SJCRH30 (cell line): ENCODE results near the gene NUP93. TPM values are rescaled to one million over a fixed set of nuclear protein-coding genes. Genes with fewer than 3 reads are reported as not detected.

ENCODE experiments used
- DNase-seq, 2 experiments: peaks; one replicate each; pipeline ENCODE4 v3.0.0-alpha.2; 2015 to 2020
- H3K27ac ChIP-seq: fragments of 250-450 bp; sonication (Bioruptor Pico); 2 replicates; pipeline ENCODE4 v1.5.1; 2020; ENCODE audit warnings: mild to moderate bottlenecking, moderate library complexity
- H3K27me3 ChIP-seq: fragments of 250-450 bp; sonication (Bioruptor Pico); 2 replicates; pipeline ENCODE4 v1.5.1; 2020; ENCODE audit warnings: mild to moderate bottlenecking, moderate library complexity
- H3K36me3 ChIP-seq: fragments of 250-450 bp; sonication (Bioruptor Pico); 2 replicates; pipeline ENCODE4 v1.5.1; 2020; ENCODE audit warnings: mild to moderate bottlenecking, moderate library complexity
- H3K4me1 ChIP-seq: fragments of 250-450 bp; sonication (Bioruptor Pico); 2 replicates; pipeline ENCODE4 v1.5.1; 2020; ENCODE audit warnings: mild to moderate bottlenecking, moderate library complexity
- H3K4me3 ChIP-seq: fragments of 250-450 bp; sonication (Bioruptor Pico); 2 replicates; pipeline ENCODE4 v1.5.1; 2020; ENCODE audit warnings: mild to moderate bottlenecking, moderate library complexity
- H3K9me3 ChIP-seq: fragments of 250-450 bp; sonication (Bioruptor Pico); replicated peaks from 2 replicates; pipeline ENCODE4 v1.5.1; 2020; ENCODE audit warnings: mild to moderate bottlenecking, moderate library complexity
- total RNA-seq: library from RNA; depleted of rRNA; stranded (reverse); fragments of >200 nt; shearing (Covaris generic); gene quantifications from 2 replicates; pipeline ENCODE4 v1.2.3, GENCODE V29; 2014

The NUP93 gene
- total RNA-seq, 1 experiment from 2014 or later: 201 TPM

GRCh38 chr16:56885446-56886162 lies 155.7 kb downstream of the NUP93 start:
- Histone ChIP-seq H3K4me3 (no peak overlapping the region), H3K27me3 (no peaks in the 10 kb centered on the region), H3K36me3 (no peaks in the 10 kb centered on the region), H3K9me3 (peaks cover 9% of the 10 kb centered on the region; the same call in 1 of the 2 replicates), H3K27ac (no peak overlapping the region), H3K4me1 (no peaks in the 10 kb centered on the region)
- no peak for DNase-seq

GRCh38 chr16:56886296-56886695 lies 156.4 kb downstream of the NUP93 start:
- Histone ChIP-seq H3K27ac (no peak overlapping the region), H3K9me3 (peaks cover 9% of the 10 kb centered on the region; the same call in 1 of the 2 replicates), H3K27me3 (no peaks in the 10 kb centered on the region), H3K4me1 (no peaks in the 10 kb centered on the region), H3K36me3 (no peaks in the 10 kb centered on the region), H3K4me3 (no peak overlapping the region)
- DNase-seq: no peak

GRCh38 chr16:56886826-56887225 lies 156.9 kb downstream of the NUP93 start:
- H3K27me3 ChIP-seq: no peaks in the 10 kb centered on the region
- H3K36me3 ChIP-seq: no peaks in the 10 kb centered on the region
- no peak overlapping the region for H3K27ac ChIP-seq
- peaks cover 9% of the 10 kb centered on the region; the same call in 1 of the 2 replicates for H3K9me3 ChIP-seq
- DNase-seq: no peak
- no peak overlapping the region for H3K4me3 ChIP-seq
- H3K4me1 ChIP-seq: no peaks in the 10 kb centered on the region

- DNase-seq: no peak
- peaks cover 4% of the 10 kb centered on the region; the same call in 1 of the 2 replicates for H3K27me3 ChIP-seq
- H3K36me3 ChIP-seq: no peaks in the 10 kb centered on the region
- H3K27ac ChIP-seq: no peak overlapping the region
- no peak overlapping the region for H3K4me3 ChIP-seq
- peaks cover 9% of the 10 kb centered on the region; the same call in 1 of the 2 replicates for H3K9me3 ChIP-seq
- no peaks in the 10 kb centered on the region for H3K4me1 ChIP-seq
These were observed 158.9 kb downstream of the NUP93 start for GRCh38 chr16:56888806-56889205.

GRCh38 chr16:56889206-56889605 lies 159.3 kb downstream of the NUP93 start:
- DNase-seq: no peak
- H3K9me3 ChIP-seq: peaks cover 9% of the 10 kb centered on the region; the same call in 1 of the 2 replicates
- no peak overlapping the region for H3K27ac ChIP-seq
- peaks cover 4% of the 10 kb centered on the region; the same call in 1 of the 2 replicates for H3K27me3 ChIP-seq
- no peak overlapping the region for H3K4me3 ChIP-seq
- H3K36me3 ChIP-seq: no peaks in the 10 kb centered on the region
- H3K4me1 ChIP-seq: no peaks in the 10 kb centered on the region

- H3K36me3 ChIP-seq: no peaks in the 10 kb centered on the region
- H3K27me3 ChIP-seq: peaks cover 8% of the 10 kb centered on the region; the same call in 1 of the 2 replicates
- no peaks in the 10 kb centered on the region for H3K9me3 ChIP-seq
- H3K4me1 ChIP-seq: no peaks in the 10 kb centered on the region
- no peak overlapping the region for H3K27ac ChIP-seq
- no peak overlapping the region for H3K4me3 ChIP-seq
- DNase-seq: no peak
These were observed 161.8 kb downstream of the NUP93 start for GRCh38 chr16:56891685-56892084.

GRCh38 chr16:56892705-56893104 lies 162.8 kb downstream of the NUP93 start:
- no peak overlapping the region for H3K27ac ChIP-seq
- H3K27me3 ChIP-seq: peaks cover 12% of the 10 kb centered on the region; the same call in 1 of the 2 replicates
- no peak overlapping the region for H3K4me3 ChIP-seq
- no peak for DNase-seq
- no peaks in the 10 kb centered on the region for H3K9me3 ChIP-seq
- no peaks in the 10 kb centered on the region for H3K4me1 ChIP-seq
- no peaks in the 10 kb centered on the region for H3K36me3 ChIP-seq

GRCh38 chr16:56894331-56894917 lies 164.5 kb downstream of the NUP93 start:
- no peaks in the 10 kb centered on the region for H3K4me1 ChIP-seq
- H3K9me3 ChIP-seq: no peaks in the 10 kb centered on the region
- H3K27ac ChIP-seq: no peak overlapping the region
- H3K27me3 ChIP-seq: peaks cover 16% of the 10 kb centered on the region; the same call in 1 of the 2 replicates
- H3K36me3 ChIP-seq: no peaks in the 10 kb centered on the region
- no peak overlapping the region for H3K4me3 ChIP-seq
- DNase-seq: no peak

GRCh38 chr16:56895813-56896212 lies 165.9 kb downstream of the NUP93 start:
- Histone ChIP-seq H3K27me3 (peaks cover 19% of the 10 kb centered on the region; the same call in 1 of the 2 replicates), H3K36me3 (no peaks in the 10 kb centered on the region), H3K27ac (no peak overlapping the region), H3K4me3 (no peak overlapping the region), H3K4me1 (no peaks in the 10 kb centered on the region), H3K9me3 (no peaks in the 10 kb centered on the region)
- DNase-seq: no peak

- no peaks in the 10 kb centered on the region for H3K4me1 ChIP-seq
- H3K4me3 ChIP-seq: no peak overlapping the region
- H3K27ac ChIP-seq: no peak overlapping the region
- H3K36me3 ChIP-seq: no peaks in the 10 kb centered on the region
- peaks cover 19% of the 10 kb centered on the region; the same call in 1 of the 2 replicates for H3K27me3 ChIP-seq
- DNase-seq: no peak
- H3K9me3 ChIP-seq: no peaks in the 10 kb centered on the region
These were observed 166.3 kb downstream of the NUP93 start for GRCh38 chr16:56896244-56896643.

- H3K4me1 ChIP-seq: no peaks in the 10 kb centered on the region
- no peaks in the 10 kb centered on the region for H3K36me3 ChIP-seq
- no peak overlapping the region for H3K27ac ChIP-seq
- H3K27me3 ChIP-seq: peaks cover 19% of the 10 kb centered on the region; the same call in 1 of the 2 replicates
- no peak overlapping the region for H3K4me3 ChIP-seq
- no peaks in the 10 kb centered on the region for H3K9me3 ChIP-seq
- no peak for DNase-seq
These were observed 167.3 kb downstream of the NUP93 start for GRCh38 chr16:56897026-56897799.

- no peak for DNase-seq
- Histone ChIP-seq H3K4me3 (no peak overlapping the region), H3K4me1 (no peaks in the 10 kb centered on the region), H3K27me3 (0 out of 2 replicates have a peak, but pooled peaks cover 15% of the 10 kb centered on the region), H3K9me3 (no peaks in the 10 kb centered on the region), H3K36me3 (no peaks in the 10 kb centered on the region), H3K27ac (no peak overlapping the region)
These were observed 168.9 kb downstream of the NUP93 start for GRCh38 chr16:56898847-56899246.
